Activated CD4-positive, alpha-beta T cell treated with anti-CD3 and anti-CD28 coated beads, Interleukin-2, amount 10 ng/mL, durations not matched to agents 7 days and 5 days (primary cell): ENCODE data around the gene RIMS3. TPM values are rescaled to one million over a fixed set of nuclear protein-coding genes. Genes with fewer than 3 reads are reported as not detected.

Experiments
- CTCF ChIA-PET: fragments of 350-600 bp; sonication (Branson Sonifier 250); formaldehyde crosslinking; loops from one replicate; lab custom pipeline; 2021; ENCODE audit warnings: antibody characterized with exemption; lab: Charles Lee
- POLR2A ChIA-PET: fragments of 350-600 bp; sonication (Branson Sonifier 250); formaldehyde crosslinking; loops from one replicate; lab custom pipeline; 2021; ENCODE audit warnings: antibody characterized with exemption; lab: Charles Lee
- DNase-seq: peaks from one replicate; pipeline ENCODE4 v3.0.0-alpha.2; 2020
- H3K27ac Mint-ChIP-seq: one replicate; pipeline ENCODE4 v1.8.0; 2021; ENCODE audit warnings: mild to moderate bottlenecking, moderate library complexity, mixed read lengths
- H3K27me3 Mint-ChIP-seq: one replicate; pipeline ENCODE4 v1.8.0; 2021; ENCODE audit warnings: mixed read lengths
- H3K36me3 Mint-ChIP-seq: one replicate; pipeline ENCODE4 v1.8.0; 2021; ENCODE audit warnings: low read depth, mixed read lengths
- H3K4me1 Mint-ChIP-seq: one replicate; pipeline ENCODE4 v1.8.0; 2021; ENCODE audit warnings: mixed read lengths
- H3K4me3 Mint-ChIP-seq: one replicate; pipeline ENCODE4 v1.8.0; 2021; ENCODE audit warnings: mild to moderate bottlenecking, moderate library complexity, mixed read lengths
- H3K9me3 Mint-ChIP-seq: one replicate; pipeline ENCODE4 v1.8.0; 2021; ENCODE audit warnings: mixed read lengths
- total RNA-seq, 2 experiments: library from RNA; stranded (reverse); gene quantifications; one replicate each; pipeline ENCODE4 v1.2.3, GENCODE V29; 2021

Gene RIMS3
- total RNA-seq, 2 experiments from 2014 or later: 4.0 to 5.4 TPM

DNA sequence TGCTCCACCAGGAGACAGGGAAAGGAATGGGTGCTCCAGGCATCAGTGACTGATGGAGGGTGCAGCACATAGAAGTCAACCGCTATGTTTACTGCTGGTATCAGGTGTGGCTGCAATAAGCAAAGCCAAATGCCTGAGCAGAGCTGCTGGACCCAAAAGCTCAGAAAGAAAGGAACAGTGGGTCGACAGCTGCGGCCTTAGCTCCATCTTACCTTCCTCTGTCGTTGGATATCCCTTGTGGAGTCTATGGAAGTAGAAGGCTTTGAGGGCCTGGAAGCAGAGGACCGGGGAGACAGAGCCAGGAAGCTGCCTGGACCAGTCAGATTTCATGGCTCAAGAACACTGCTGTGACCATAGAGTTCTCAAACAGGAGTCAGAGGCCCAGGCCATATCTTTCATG is 45.3 kb downstream of the RIMS3 start:
- H3K9me3 Mint-ChIP-seq: no peaks in the 10 kb centered on the region
- H3K4me3 Mint-ChIP-seq: no peak overlapping the region
- no peak for DNase-seq
- H3K4me1 Mint-ChIP-seq: no peaks in the 10 kb centered on the region
- ChIA-PET CTCF (no interaction called here), POLR2A (no interaction called here)
- H3K27me3 Mint-ChIP-seq: peaks cover 3% of the 10 kb centered on the region
- no peaks in the 10 kb centered on the region for H3K36me3 Mint-ChIP-seq
- no peak overlapping the region for H3K27ac Mint-ChIP-seq

DNA sequence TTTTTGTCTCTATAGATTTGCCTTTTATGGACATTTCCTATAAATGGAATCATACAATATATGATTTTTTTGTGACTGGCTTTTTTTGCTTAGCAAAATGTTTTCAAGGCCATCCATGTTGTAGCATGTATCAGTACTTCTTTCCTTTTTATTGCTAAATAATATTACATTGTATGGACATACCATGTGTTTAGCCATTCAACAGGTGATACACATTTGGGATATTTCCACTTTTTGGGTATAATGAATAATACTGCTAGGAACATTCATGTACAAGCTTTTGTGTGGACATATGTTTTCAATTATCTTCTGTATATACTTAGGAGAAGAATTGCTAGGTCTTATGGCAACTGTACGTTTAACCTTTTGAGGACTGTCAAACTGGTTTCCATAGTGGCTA is 47.4 kb downstream of the RIMS3 start:
- ChIA-PET CTCF (no interaction called here), POLR2A (no interaction called here)
- H3K9me3 Mint-ChIP-seq: no peaks in the 10 kb centered on the region
- no peak overlapping the region for H3K4me3 Mint-ChIP-seq
- H3K27me3 Mint-ChIP-seq: peaks cover 3% of the 10 kb centered on the region
- no peaks in the 10 kb centered on the region for H3K4me1 Mint-ChIP-seq
- DNase-seq: no peak
- H3K27ac Mint-ChIP-seq: no peak overlapping the region
- no peaks in the 10 kb centered on the region for H3K36me3 Mint-ChIP-seq

- Mint-ChIP-seq H3K36me3 (no peaks in the 10 kb centered on the region), H3K4me3 (no peak overlapping the region), H3K27ac (no peak overlapping the region), H3K27me3 (peaks cover 3% of the 10 kb centered on the region), H3K4me1 (no peaks in the 10 kb centered on the region), H3K9me3 (no peaks in the 10 kb centered on the region)
- POLR2A ChIA-PET: no interaction called here
- CTCF ChIA-PET: interaction anchor here (0.7 kb wide), 1 partner anchor 57 kb away, joined by 4 read pairs; no protein-coding TSS in a partner anchor
- peak; percentile 83 for DNase-seq
Observed at GRCh38 chr1:40612345-40612831, 53.1 kb downstream of the RIMS3 start.

DNA sequence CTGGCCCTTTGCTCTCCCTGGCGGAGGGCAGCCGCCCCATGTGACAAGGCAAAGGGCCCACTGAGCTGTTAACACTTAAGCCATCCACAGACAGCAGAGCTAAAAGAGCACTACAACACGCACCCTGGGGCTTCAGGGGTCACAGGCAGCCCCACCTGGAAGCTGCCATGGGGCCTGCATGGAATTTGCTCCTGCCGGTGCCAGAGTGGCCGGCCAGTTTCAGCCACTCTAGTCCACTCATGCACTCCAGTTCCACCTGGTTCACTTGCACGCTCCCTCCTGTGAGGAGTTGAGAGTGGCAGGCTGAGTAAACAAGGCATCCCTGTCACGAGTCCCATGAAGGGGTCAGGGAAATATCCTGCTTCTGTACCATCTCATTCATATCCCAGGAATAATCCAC is 55.3 kb downstream of the RIMS3 start:
- Mint-ChIP-seq H3K27ac (no peak overlapping the region), H3K36me3 (no peaks in the 10 kb centered on the region), H3K9me3 (no peaks in the 10 kb centered on the region), H3K27me3 (no peaks in the 10 kb centered on the region), H3K4me3 (no peak overlapping the region), H3K4me1 (no peaks in the 10 kb centered on the region)
- no peak for DNase-seq
- CTCF ChIA-PET: interaction anchor here (0.6 kb wide), 1 partner anchor 138 kb away, joined by 3 read pairs; no protein-coding TSS in a partner anchor
- POLR2A ChIA-PET: no interaction called here

DNA sequence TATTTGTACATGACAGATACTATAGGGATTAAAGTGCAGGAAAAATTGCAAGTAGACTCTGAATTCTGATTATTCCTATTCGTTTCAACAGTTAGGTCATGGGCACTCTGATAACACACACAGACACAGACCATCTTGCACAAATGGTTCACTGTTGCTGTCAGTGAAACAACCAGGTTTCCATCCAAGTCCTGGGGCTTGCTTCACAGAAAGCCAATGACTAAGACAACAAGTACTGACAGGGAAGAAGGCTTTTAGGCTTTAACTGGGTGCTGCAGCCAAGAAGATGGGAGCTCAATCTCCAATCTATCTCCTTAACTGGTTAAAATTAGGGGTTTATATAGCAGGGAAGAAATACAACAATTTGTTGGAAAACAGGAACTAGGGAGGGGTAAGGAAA is 57.6 kb downstream of the RIMS3 start:
- ChIA-PET CTCF (no interaction called here), POLR2A (no interaction called here)
- Mint-ChIP-seq H3K4me1 (no peaks in the 10 kb centered on the region), H3K36me3 (no peaks in the 10 kb centered on the region), H3K4me3 (no peak overlapping the region), H3K9me3 (no peaks in the 10 kb centered on the region), H3K27ac (no peak overlapping the region), H3K27me3 (no peaks in the 10 kb centered on the region)
- DNase-seq: no peak

DNA sequence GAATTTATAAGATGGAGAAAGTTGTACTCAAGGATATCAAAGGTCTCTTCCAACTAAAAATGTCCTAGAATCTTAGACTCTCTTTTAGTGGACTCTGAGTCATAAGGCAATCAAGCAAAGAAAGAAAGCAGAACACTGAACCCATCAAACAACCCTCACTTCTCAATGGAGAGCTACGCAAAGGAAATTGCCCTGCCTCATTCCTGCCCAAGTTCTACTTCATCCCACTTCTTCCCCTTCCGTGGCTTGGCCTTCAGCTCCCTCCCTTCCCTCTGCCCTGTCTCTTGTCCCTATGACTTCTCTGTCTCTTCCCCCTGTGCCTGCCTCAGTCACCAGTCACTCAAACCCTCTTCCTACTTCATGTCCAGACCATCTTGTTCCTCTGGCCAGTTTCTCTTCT is 58.5 kb downstream of the RIMS3 start:
- Mint-ChIP-seq H3K27me3 (no peaks in the 10 kb centered on the region), H3K27ac (no peak overlapping the region), H3K9me3 (no peaks in the 10 kb centered on the region), H3K36me3 (no peaks in the 10 kb centered on the region), H3K4me3 (no peak overlapping the region), H3K4me1 (no peaks in the 10 kb centered on the region)
- ChIA-PET CTCF (interaction anchor here (1.2 kb wide), 1 partner anchor 15 kb away, joined by 3 read pairs; no protein-coding TSS in a partner anchor), POLR2A (interaction anchor here (0.5 kb wide), 1 partner anchor 337 kb away, joined by 4 read pairs; no protein-coding TSS in a partner anchor)
- DNase-seq: no peak

GRCh38 chr1:40606194-40606593 is 59.3 kb downstream of the RIMS3 start:
- CTCF ChIA-PET: interaction anchor here (0.9 to 1.2 kb wide), 2 partner anchors 14 to 271 kb away, joined by 3 read pairs; no protein-coding TSS in a partner anchor
- no peak overlapping the region for H3K27ac Mint-ChIP-seq

DNA sequence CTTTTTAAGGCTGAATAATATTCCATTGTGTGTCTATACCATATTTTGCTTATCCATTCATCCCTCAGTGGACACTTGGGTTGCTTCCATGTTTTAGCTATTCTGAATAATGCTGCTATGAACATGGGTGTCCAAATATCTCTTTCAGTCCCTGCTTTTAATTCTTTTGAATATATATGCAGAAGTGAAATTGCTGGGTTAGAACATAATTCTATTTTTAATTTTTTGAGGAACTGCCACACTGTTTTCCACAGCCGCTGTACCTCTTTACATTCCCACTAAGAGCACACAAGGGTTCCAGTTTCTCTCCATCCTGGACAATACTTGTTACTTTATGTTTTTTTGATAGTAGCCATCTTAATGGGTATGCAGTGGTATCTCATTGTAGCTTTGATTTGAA is 65.6 kb downstream of the RIMS3 start:
- Mint-ChIP-seq H3K4me1 (no peaks in the 10 kb centered on the region), H3K27me3 (peaks cover 17% of the 10 kb centered on the region), H3K27ac (no peak overlapping the region), H3K9me3 (no peaks in the 10 kb centered on the region), H3K36me3 (no peaks in the 10 kb centered on the region), H3K4me3 (no peak overlapping the region)
- no peak for DNase-seq
- POLR2A ChIA-PET: no interaction called here
- CTCF ChIA-PET: no interaction called here

More at GRCh38 chr1:40606194-40606593, 59.3 kb downstream of the RIMS3 start:
- no peaks in the 10 kb centered on the region for H3K4me1 Mint-ChIP-seq
- no peaks in the 10 kb centered on the region for H3K9me3 Mint-ChIP-seq
- peaks cover 3% of the 10 kb centered on the region for H3K27me3 Mint-ChIP-seq
- H3K4me3 Mint-ChIP-seq: no peak overlapping the region
- no peak for DNase-seq
- POLR2A ChIA-PET: no interaction called here
- H3K36me3 Mint-ChIP-seq: no peaks in the 10 kb centered on the region

DNA sequence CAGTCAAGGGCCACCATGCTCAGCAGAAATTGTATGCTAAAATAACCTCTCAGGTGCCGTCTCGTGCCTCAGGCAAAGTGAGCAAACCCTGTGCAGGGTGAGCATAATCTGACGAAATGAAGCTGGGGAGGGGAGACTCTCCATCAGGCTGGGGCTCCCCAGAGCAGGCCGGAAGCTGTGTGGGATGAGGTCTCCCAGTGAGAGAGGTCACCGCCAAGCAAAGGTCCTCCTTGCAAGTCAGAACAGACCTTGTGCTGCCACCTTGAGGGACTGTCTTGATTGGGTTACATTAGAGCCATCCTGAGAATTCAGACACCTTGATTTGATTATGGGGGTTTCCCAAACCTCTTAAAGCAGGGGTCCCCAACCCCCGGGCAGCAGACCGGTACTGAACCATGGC is 69.9 kb downstream of the RIMS3 start:
- peaks cover 19% of the 10 kb centered on the region for H3K27me3 Mint-ChIP-seq
- ChIA-PET POLR2A (no interaction called here), CTCF (interaction anchor here (1.0 kb wide), 1 partner anchor 55 kb away, joined by 3 read pairs; no protein-coding TSS in a partner anchor)
- no peaks in the 10 kb centered on the region for H3K9me3 Mint-ChIP-seq
- peaks cover 16% of the 10 kb centered on the region for H3K4me1 Mint-ChIP-seq
- no peak overlapping the region for H3K27ac Mint-ChIP-seq
- no peak for DNase-seq
- H3K4me3 Mint-ChIP-seq: no peak overlapping the region
- no peaks in the 10 kb centered on the region for H3K36me3 Mint-ChIP-seq

- Mint-ChIP-seq H3K4me3 (no peak overlapping the region), H3K36me3 (no peaks in the 10 kb centered on the region), H3K4me1 (peaks cover 16% of the 10 kb centered on the region), H3K27me3 (peaks cover 13% of the 10 kb centered on the region), H3K9me3 (no peaks in the 10 kb centered on the region), H3K27ac (no peak overlapping the region)
- no peak for DNase-seq
- ChIA-PET POLR2A (no interaction called here), CTCF (interaction anchor here (0.6 to 1.3 kb wide), 3 partner anchors 75 to 256 kb away, joined by 3 to 5 read pairs (median 3); no protein-coding TSS in a partner anchor)
Observed at GRCh38 chr1:40594187-40594531, 71.3 kb downstream of the RIMS3 start.

DNA sequence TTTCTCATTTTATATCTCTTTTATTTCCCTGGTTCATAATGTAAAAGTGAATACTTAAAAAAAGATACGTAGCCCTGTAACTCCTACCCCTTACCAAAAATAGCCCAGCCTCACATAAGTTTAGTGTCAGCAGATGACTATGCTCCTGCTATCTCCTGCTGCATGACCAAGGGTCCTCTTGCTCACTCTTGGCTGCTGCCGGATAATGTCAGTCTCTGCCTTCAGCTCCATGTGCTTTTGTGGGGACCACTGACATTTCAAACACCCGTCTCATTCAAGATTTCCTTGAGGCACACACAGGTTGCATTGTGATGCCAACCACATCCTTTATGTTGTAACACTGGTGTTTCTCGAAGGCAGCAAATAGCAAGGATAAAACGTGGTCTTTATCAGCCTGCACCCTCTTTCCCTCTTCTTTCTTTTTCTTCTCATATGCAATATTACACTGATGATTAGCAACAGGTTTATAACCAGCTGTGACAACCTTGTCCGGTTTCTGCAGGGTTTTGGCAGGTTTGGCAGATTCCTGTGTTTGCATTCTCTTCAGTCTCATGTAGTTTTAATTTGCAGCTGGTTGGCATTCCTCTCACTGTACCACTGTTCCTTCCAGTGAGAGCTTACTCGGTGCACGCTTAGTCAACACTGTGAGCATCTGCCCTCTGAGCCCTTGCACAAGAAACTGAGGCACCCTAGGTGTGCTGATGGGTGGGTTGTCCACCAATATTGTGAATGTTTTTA is 71.9 kb downstream of the RIMS3 start:
- Mint-ChIP-seq H3K36me3 (no peaks in the 10 kb centered on the region), H3K4me1 (peaks cover 16% of the 10 kb centered on the region), H3K4me3 (no peak overlapping the region), H3K9me3 (no peaks in the 10 kb centered on the region), H3K27ac (no peak overlapping the region), H3K27me3 (peaks cover 10% of the 10 kb centered on the region)
- POLR2A ChIA-PET: no interaction called here
- no peak for DNase-seq
- CTCF ChIA-PET: interaction anchor here (0.6 to 1.3 kb wide), 3 partner anchors 76 to 257 kb away, joined by 3 to 5 read pairs (median 3); no protein-coding TSS in a partner anchor

DNA sequence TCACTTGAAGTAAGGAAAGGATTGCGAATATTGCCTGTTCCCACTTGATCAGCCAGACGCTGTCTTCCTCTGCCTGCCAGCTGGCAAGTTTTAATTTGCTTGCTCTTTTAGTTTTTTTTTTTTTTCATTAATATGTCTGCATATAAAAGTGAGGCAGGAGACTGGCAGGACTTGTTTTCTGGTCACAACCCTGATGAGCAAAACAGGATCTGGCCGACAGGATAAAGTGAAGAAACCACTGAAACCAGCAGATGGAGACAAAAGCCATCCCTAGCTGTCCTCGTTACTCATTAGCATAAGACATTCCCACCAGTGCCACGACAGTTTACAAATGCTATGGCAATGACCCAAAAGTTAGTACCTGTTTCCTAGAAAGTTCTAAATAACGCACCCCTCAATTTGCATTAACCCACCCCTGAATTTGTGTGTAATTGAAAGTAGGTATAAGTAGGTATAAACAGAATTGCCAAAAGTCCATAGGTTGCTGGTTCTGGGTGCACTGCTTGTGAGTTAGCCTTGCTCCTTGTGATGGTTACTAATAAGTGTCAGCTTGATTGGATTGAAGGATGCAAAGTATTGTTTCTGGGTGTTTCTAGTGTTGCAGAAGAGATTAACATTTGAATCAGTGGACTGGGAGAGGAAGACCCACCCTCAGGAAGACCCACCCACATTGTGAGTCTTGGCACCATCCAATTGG is 73.2 kb downstream of the RIMS3 start:
- peak; percentile 18 for DNase-seq
- H3K4me3 Mint-ChIP-seq: no peak overlapping the region
- H3K27ac Mint-ChIP-seq: no peak overlapping the region
- peaks cover 16% of the 10 kb centered on the region for H3K4me1 Mint-ChIP-seq
- H3K36me3 Mint-ChIP-seq: no peaks in the 10 kb centered on the region
- ChIA-PET POLR2A (no interaction called here), CTCF (interaction anchor here (1.0 kb wide), 1 partner anchor 14 kb away, joined by 3 read pairs; no protein-coding TSS in a partner anchor)
- no peaks in the 10 kb centered on the region for H3K9me3 Mint-ChIP-seq
- peaks cover 10% of the 10 kb centered on the region for H3K27me3 Mint-ChIP-seq

- H3K36me3 Mint-ChIP-seq: no peaks in the 10 kb centered on the region
- peaks cover 11% of the 10 kb centered on the region for H3K4me1 Mint-ChIP-seq
- DNase-seq: no peak
- POLR2A ChIA-PET: no interaction called here
- H3K4me3 Mint-ChIP-seq: no peak overlapping the region
- no peak overlapping the region for H3K27ac Mint-ChIP-seq
- no peaks in the 10 kb centered on the region for H3K9me3 Mint-ChIP-seq
- H3K27me3 Mint-ChIP-seq: peaks cover 8% of the 10 kb centered on the region
- CTCF ChIA-PET: interaction anchor here (1.4 kb wide), 1 partner anchor 58 kb away, joined by 3 read pairs; no protein-coding TSS in a partner anchor
Observed at GRCh38 chr1:40588586-40588985, 76.9 kb downstream of the RIMS3 start.
